Measurements from ENCODE around the gene NCK2. TPM values are rescaled to one million over a fixed set of nuclear protein-coding genes. Genes with fewer than 3 reads are reported as not detected.

NCK2 gene
- total RNA-seq, 4 donors from 2014 or later = 14.7 to 47.5 (median 29.3) TPM

- Histone ChIP-seq H3K9me3 (no peaks in the 10 kb centered on the region), H3K27ac (no peak overlapping the region), H3K27me3 (no peaks in the 10 kb centered on the region), H3K4me1 (peaks cover 0 to 3% of the 10 kb centered on the region in 2 donors), H3K36me3 (no peaks in the 10 kb centered on the region), H3K4me3 (no peak overlapping the region)
- TF ChIP-seq POLR2A (IDR thresholded peaks at IDR 0.05) = no peak
- TF ChIP-seq CTCF (IDR thresholded peaks at IDR 0.05) = no peak
- intact Hi-C loops (cut with DNase I; ENCODE audit: low total_unique reads) = no loop called here
- DNase-seq = no peak
Measured at GRCh38 chr2:105890856-105891255, 146.1 kb downstream of the NCK2 start.

- no peak for TF ChIP-seq CTCF (IDR thresholded peaks at IDR 0.05)
- TF ChIP-seq POLR2A (IDR thresholded peaks at IDR 0.05) = no peak
- Histone ChIP-seq H3K9me3 (no peaks in the 10 kb centered on the region), H3K27me3 (no peaks in the 10 kb centered on the region), H3K27ac (no peak overlapping the region), H3K36me3 (no peaks in the 10 kb centered on the region), H3K4me3 (no peak overlapping the region), H3K4me1 (no peaks in the 10 kb centered on the region)
- intact Hi-C loops (cut with DNase I; ENCODE audit: low total_unique reads) = no loop called here
- DNase-seq = no peak
Measured at GRCh38 chr2:105893011-105893995, 148.6 kb downstream of the NCK2 start.

- TF ChIP-seq POLR2A (IDR thresholded peaks at IDR 0.05) (no peak), CTCF (IDR thresholded peaks at IDR 0.05) (no peak)
- H3K9me3 ChIP-seq = no peaks in the 10 kb centered on the region
- intact Hi-C loops (cut with DNase I; ENCODE audit: low total_unique reads) = no loop called here
- H3K27ac ChIP-seq = no peak overlapping the region
- no peaks in the 10 kb centered on the region for H3K4me1 ChIP-seq
- no peak overlapping the region for H3K4me3 ChIP-seq
- H3K36me3 ChIP-seq = no peaks in the 10 kb centered on the region
- no peak for DNase-seq
- H3K27me3 ChIP-seq = no peaks in the 10 kb centered on the region
Measured at GRCh38 chr2:105894327-105894944, 149.7 kb downstream of the NCK2 start.

GRCh38 chr2:105895990-105896764 lies 151.5 kb downstream of the NCK2 start:
- no peaks in the 10 kb centered on the region for H3K27me3 ChIP-seq
- H3K9me3 ChIP-seq = no peaks in the 10 kb centered on the region
- H3K4me3 ChIP-seq = no peak overlapping the region
- intact Hi-C loops (cut with DNase I; ENCODE audit: low total_unique reads) = no loop called here
- no peak for DNase-seq
- no peak overlapping the region for H3K27ac ChIP-seq
- no peaks in the 10 kb centered on the region for H3K4me1 ChIP-seq
- no peaks in the 10 kb centered on the region for H3K36me3 ChIP-seq
- TF ChIP-seq POLR2A (IDR thresholded peaks at IDR 0.05) (no peak), CTCF (IDR thresholded peaks at IDR 0.05) (no peak)
